Glutamatergic neuron (in vitro differentiated cells): Measurements from ENCODE around the gene DOCK3. TPM values are rescaled to one million over a fixed set of nuclear protein-coding genes. Genes with fewer than 3 reads are reported as not detected.

Source experiments
- DNase-seq: peaks from one replicate; pipeline ENCODE4 v3.0.0; 2022
- H3K27ac Mint-ChIP-seq: one replicate; pipeline ENCODE4 v1.8.0; 2020; ENCODE audit warnings: mild to moderate bottlenecking, mixed read lengths, inconsistent platforms; ENCODE audit not compliant: unreplicated experiment
- H3K27me3 Mint-ChIP-seq: one replicate; pipeline ENCODE4 v1.8.0; 2020; ENCODE audit warnings: mild to moderate bottlenecking, moderate library complexity, mixed read lengths, inconsistent platforms; ENCODE audit not compliant: unreplicated experiment
- H3K36me3 Mint-ChIP-seq: one replicate; pipeline ENCODE4 v1.8.0; 2020; ENCODE audit warnings: mild to moderate bottlenecking, mixed read lengths, inconsistent platforms; ENCODE audit not compliant: unreplicated experiment
- H3K4me1 Mint-ChIP-seq: one replicate; pipeline ENCODE4 v1.8.0; 2020; ENCODE audit warnings: mild to moderate bottlenecking, low read depth, mixed read lengths, inconsistent platforms; ENCODE audit not compliant: unreplicated experiment
- H3K4me3 Mint-ChIP-seq: one replicate; pipeline ENCODE4 v1.8.0; 2020; ENCODE audit warnings: mild to moderate bottlenecking, mixed read lengths, inconsistent platforms; ENCODE audit not compliant: unreplicated experiment
- H3K9me3 Mint-ChIP-seq: one replicate; pipeline ENCODE4 v1.8.0; 2020; ENCODE audit warnings: mild to moderate bottlenecking, moderate library complexity, mixed read lengths, inconsistent platforms; ENCODE audit not compliant: unreplicated experiment
- CTCF ChIP-seq: fragments of 200-600 bp; sonication (generic); IDR thresholded peaks from one replicate; pipeline ENCODE4 v1.5.0; 2021; ENCODE audit not compliant: partially characterized antibody, unreplicated experiment
- total RNA-seq: library from RNA; stranded (reverse); fragmentation: NEBNext Ultra II Directional; extraction: Animal tissue kit (Norgen Biotek cat#: 25700); gene quantifications from one replicate; pipeline ENCODE4 v1.2.1, GENCODE V29; 2021; ENCODE audit not compliant: unreplicated experiment

DOCK3 gene
- total RNA-seq, 1 donor from 2014 or later = 13.4 TPM

- Mint-ChIP-seq H3K4me1 (peaks cover 5% of the 10 kb centered on the region), H3K9me3 (peaks cover under 1% of the 10 kb centered on the region), H3K27ac (no peak overlapping the region), H3K36me3 (peaks cover 9% of the 10 kb centered on the region), H3K27me3 (peaks cover 4% of the 10 kb centered on the region), H3K4me3 (no peak overlapping the region)
- no peak for DNase-seq
- TF ChIP-seq CTCF = no peak
Measured at GRCh38 chr3:50696276-50696675, 21.5 kb downstream of the DOCK3 start.

GRCh38 chr3:50698269-50698668 lies 23.5 kb downstream of the DOCK3 start:
- Mint-ChIP-seq H3K4me1 (peaks cover 5% of the 10 kb centered on the region), H3K27ac (no peak overlapping the region), H3K9me3 (peaks cover 5% of the 10 kb centered on the region), H3K36me3 (peaks cover 13% of the 10 kb centered on the region), H3K4me3 (no peak overlapping the region), H3K27me3 (no peaks in the 10 kb centered on the region)
- no peak for TF ChIP-seq CTCF
- DNase-seq = no peak

GRCh38 chr3:50708620-50709019 lies 33.9 kb downstream of the DOCK3 start:
- H3K4me3 Mint-ChIP-seq = no peak overlapping the region

GRCh38 chr3:50714946-50715345 lies 40.2 kb downstream of the DOCK3 start:
- no peak overlapping the region for H3K27ac Mint-ChIP-seq
- H3K36me3 Mint-ChIP-seq = no peaks in the 10 kb centered on the region
- H3K9me3 Mint-ChIP-seq = no peaks in the 10 kb centered on the region
- no peak overlapping the region for H3K4me3 Mint-ChIP-seq
- no peak for TF ChIP-seq CTCF
- no peaks in the 10 kb centered on the region for H3K4me1 Mint-ChIP-seq
- H3K27me3 Mint-ChIP-seq = no peaks in the 10 kb centered on the region
- DNase-seq = no peak

More at GRCh38 chr3:50708620-50709019, 33.9 kb downstream of the DOCK3 start:
- Mint-ChIP-seq H3K9me3 (peaks cover 2% of the 10 kb centered on the region), H3K27ac (no peak overlapping the region), H3K36me3 (peaks cover 11% of the 10 kb centered on the region), H3K4me1 (no peaks in the 10 kb centered on the region), H3K27me3 (no peaks in the 10 kb centered on the region)
- no peak for DNase-seq
- no peak for TF ChIP-seq CTCF

- no peaks in the 10 kb centered on the region for H3K9me3 Mint-ChIP-seq
- H3K4me3 Mint-ChIP-seq = no peak overlapping the region
- peaks cover 4% of the 10 kb centered on the region for H3K36me3 Mint-ChIP-seq
- TF ChIP-seq CTCF = no peak
- no peak overlapping the region for H3K27ac Mint-ChIP-seq
- DNase-seq = no peak
- H3K27me3 Mint-ChIP-seq = peaks cover 4% of the 10 kb centered on the region
- H3K4me1 Mint-ChIP-seq = peaks cover 4% of the 10 kb centered on the region
Measured at GRCh38 chr3:50724831-50725230, 50.1 kb downstream of the DOCK3 start.
